Astrocyte (in vitro differentiated cells and primary cell): Measurements from ENCODE around the gene APOC3.

ENCODE experiments used
- EZH2 ChIP-seq: IDR thresholded peaks from 2 replicates; pipeline ENCODE4 v1.6.1; 2012; ENCODE audit warnings: mild to moderate bottlenecking, low read length, inconsistent platforms; ENCODE audit not compliant: insufficient read depth
- TF ChIP-seq, protein P1 (sequence below): IDR thresholded peaks from 2 replicates; pipeline ENCODE4 v1.5.1; 2011; ENCODE audit warnings: low read depth, mild to moderate bottlenecking, inconsistent platforms, low read length, moderate library complexity; ENCODE audit not compliant: insufficient read depth

DNA sequence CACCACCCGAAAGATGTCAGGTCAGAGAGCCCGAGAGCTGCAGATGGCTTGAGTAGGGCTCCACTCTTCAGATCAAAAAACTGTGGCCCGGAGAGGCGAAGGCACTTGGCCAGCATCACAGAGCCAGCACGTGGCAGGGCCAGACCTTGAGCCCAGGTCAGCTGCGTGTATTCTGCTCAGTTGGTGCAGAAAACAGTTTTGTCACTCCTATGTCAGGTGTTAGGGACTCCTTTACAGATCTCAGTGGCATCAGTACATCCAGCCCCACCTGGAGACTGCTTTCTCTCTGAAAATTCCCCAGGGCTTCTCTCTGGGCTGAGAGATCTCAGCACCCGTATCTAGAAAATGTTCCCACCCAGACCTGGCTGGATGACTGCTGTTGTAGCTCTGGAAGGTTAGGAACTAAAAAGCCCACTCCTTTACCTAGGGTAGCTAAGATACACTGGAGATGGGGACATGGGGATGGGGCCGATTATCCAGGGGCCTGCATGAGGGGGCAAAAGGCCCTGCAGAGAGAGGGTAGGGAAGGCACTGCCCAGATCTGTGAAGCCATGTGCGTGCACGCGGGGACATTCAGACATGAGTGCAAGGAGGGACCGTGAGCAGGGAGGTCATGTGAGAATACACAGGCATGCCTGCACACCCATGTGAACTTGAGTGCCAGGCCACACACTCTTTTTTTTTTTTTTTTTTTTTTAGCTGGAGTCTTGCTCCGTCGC lies 4.3 kb downstream of the APOC3 start:
- TF ChIP-seq, protein P1, sequence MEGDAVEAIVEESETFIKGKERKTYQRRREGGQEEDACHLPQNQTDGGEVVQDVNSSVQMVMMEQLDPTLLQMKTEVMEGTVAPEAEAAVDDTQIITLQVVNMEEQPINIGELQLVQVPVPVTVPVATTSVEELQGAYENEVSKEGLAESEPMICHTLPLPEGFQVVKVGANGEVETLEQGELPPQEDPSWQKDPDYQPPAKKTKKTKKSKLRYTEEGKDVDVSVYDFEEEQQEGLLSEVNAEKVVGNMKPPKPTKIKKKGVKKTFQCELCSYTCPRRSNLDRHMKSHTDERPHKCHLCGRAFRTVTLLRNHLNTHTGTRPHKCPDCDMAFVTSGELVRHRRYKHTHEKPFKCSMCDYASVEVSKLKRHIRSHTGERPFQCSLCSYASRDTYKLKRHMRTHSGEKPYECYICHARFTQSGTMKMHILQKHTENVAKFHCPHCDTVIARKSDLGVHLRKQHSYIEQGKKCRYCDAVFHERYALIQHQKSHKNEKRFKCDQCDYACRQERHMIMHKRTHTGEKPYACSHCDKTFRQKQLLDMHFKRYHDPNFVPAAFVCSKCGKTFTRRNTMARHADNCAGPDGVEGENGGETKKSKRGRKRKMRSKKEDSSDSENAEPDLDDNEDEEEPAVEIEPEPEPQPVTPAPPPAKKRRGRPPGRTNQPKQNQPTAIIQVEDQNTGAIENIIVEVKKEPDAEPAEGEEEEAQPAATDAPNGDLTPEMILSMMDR: no peak
- TF ChIP-seq EZH2: no peak
